H1 (cell line): ENCODE results near the gene PRAMEF33.
"Not testable (repeated sequence)": the region's sequence is repeated elsewhere in the genome, so short reads cannot be mapped to it uniquely, and the experiment has no call there.

ENCODE experiments used
- CREB1 ChIP-seq: IDR thresholded peaks from 2 replicates; pipeline ENCODE4 v1.6.1; 2012; ENCODE audit warnings: inconsistent platforms
- EZH2 ChIP-seq: fragments of 200-600 bp; sonication (generic); IDR thresholded peaks from 2 replicates; pipeline ENCODE4 v1.7.1; 2012; ENCODE audit warnings: low read depth, mild to moderate bottlenecking, moderate library complexity, low read length, inconsistent platforms; ENCODE audit not compliant: severe bottlenecking
- JUN ChIP-seq: IDR thresholded peaks from 2 replicates; pipeline ENCODE4 v1.6.1; 2011; ENCODE audit warnings: low read depth, mild to moderate bottlenecking, improper control_type of control experiment, low read length
- JUND ChIP-seq: IDR thresholded peaks from 2 replicates; pipeline ENCODE4 v1.6.1; 2011; ENCODE audit warnings: mild to moderate bottlenecking, improper control_type of control experiment, low read length
- POLR2A ChIP-seq, 2 experiments: IDR thresholded peaks; 1 replicate in 1 of 2; 2 replicates in 1 of 2; pipeline ENCODE4 v1.6.1; 2011; ENCODE audit warnings: low read depth in 2 of 2, low read length in 2 of 2, mild to moderate bottlenecking in 2 of 2; ENCODE audit errors: control extremely low read depth in 1 of 2
- RAD21 ChIP-seq, 2 experiments: IDR thresholded peaks in 1 of 2; conservative IDR thresholded peaks in 1 of 2; 2 replicates each; pipeline ENCODE4 v1.6.1; 2011; ENCODE audit warnings: low read depth in 2 of 2, low read length in 2 of 2, improper control_type of control experiment in 1 of 2, inconsistent platforms in 1 of 2, mild to moderate bottlenecking in 1 of 2, moderate library complexity in 1 of 2
- TEAD4 ChIP-seq: IDR thresholded peaks from 2 replicates; pipeline ENCODE4 v1.6.1; 2012; ENCODE audit warnings: low read depth, low read length, inconsistent platforms, mixed read lengths
- TF ChIP-seq, protein P1 (sequence below), 3 experiments: IDR thresholded peaks; 1 replicate in 2 of 3; 2 replicates in 1 of 3; pipeline versions ENCODE4 v1.5.1 to v1.6.1; 2011; ENCODE audit warnings: low read length in 3 of 3, mild to moderate bottlenecking in 3 of 3, inconsistent platforms in 2 of 3, low read depth in 1 of 3, moderate library complexity in 1 of 3; ENCODE audit not compliant: insufficient read depth in 1 of 3; ENCODE audit errors: control extremely low read depth in 1 of 3

DNA sequence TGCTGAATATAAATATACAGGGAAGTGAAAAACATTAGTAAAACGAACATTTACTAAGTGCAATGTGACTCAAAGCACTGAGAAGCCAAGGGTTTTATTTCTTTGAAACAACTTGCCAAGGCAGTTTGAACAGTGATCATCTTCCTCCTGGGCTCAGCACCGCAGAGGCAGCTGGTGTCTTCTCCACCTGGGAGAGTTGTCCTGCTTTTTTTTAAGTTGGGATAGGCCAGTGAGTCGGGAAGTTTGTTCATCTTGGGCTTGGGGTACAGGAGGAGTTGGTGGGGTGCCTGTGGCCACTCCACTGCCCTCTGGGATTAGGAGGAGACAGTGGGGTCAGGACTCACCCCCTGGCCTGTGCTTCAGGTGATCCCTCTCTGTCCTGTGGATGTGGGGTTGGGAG lies 14.3 kb upstream of the PRAMEF33 start:
- TF ChIP-seq JUN; TEAD4; RAD21 (IDR thresholded peaks at IDR 0.05 in 1 of 2, conservative IDR thresholded peaks at IDR 0.05 in 1 of 2; ENCODE audit: low read depth in 2 of 2, low read length in 2 of 2); POLR2A (IDR thresholded peaks at IDR 0.05; ENCODE audit: control extremely low read depth in 1 of 2, low read depth in 2 of 2, low read length in 2 of 2); EZH2; CREB1; JUND: not testable (repeated sequence)
- TF ChIP-seq, protein P1, sequence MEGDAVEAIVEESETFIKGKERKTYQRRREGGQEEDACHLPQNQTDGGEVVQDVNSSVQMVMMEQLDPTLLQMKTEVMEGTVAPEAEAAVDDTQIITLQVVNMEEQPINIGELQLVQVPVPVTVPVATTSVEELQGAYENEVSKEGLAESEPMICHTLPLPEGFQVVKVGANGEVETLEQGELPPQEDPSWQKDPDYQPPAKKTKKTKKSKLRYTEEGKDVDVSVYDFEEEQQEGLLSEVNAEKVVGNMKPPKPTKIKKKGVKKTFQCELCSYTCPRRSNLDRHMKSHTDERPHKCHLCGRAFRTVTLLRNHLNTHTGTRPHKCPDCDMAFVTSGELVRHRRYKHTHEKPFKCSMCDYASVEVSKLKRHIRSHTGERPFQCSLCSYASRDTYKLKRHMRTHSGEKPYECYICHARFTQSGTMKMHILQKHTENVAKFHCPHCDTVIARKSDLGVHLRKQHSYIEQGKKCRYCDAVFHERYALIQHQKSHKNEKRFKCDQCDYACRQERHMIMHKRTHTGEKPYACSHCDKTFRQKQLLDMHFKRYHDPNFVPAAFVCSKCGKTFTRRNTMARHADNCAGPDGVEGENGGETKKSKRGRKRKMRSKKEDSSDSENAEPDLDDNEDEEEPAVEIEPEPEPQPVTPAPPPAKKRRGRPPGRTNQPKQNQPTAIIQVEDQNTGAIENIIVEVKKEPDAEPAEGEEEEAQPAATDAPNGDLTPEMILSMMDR (IDR thresholded peaks at IDR 0.05; ENCODE audit: control extremely low read depth in 1 of 3, insufficient read depth in 1 of 3, low read depth in 1 of 3, low read length in 3 of 3), result not testable (repeated sequence)
